ENCODE measurements around the gene TREH. TPM values are rescaled to one million over a fixed set of nuclear protein-coding genes. Genes with fewer than 3 reads are reported as not detected.

Gene TREH
- total RNA-seq, 1 experiment from 2014 or later = not detected

DNA sequence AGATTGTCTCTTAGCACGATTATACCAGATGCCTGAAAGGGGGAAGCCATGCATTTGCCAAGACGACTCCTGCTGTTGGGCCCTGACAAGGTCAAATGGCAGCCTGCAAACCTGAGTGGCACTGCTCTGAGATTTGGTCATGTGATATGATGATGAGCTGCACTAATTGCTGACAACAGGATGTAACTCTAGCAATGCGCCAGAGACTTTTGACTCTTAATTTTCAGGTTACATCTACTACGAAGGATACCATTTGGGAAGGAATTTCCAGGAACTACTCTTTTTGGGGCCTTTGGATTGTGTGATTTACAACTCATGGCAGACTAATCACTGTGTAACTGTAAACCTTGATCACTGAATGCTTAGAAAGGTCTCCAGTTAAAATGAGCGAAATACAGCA is 13.1 kb downstream of the TREH start:
- DNase-seq (ENCODE audit: low read depth) = no peak

DNA sequence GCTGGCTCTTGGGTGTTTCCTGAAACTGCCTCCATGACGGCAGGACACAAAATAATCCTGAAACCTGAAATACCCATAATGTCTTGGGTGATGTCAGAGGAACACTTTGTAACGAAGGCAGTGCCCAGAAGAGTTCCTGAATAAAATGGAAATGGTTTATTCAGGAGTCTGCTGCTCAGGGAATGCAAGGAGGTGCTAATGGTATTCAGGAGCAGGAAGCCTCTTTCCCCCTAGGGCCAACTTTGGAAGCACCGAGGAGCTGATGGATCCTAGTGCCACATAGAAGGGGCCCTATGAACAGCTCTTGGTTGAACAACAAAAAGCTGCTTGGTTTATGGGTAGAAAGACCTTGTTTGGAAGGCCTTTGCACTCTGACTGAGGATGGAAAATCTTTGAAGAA is 15.5 kb downstream of the TREH start:
- no peak for DNase-seq (ENCODE audit: low read depth)

DNA sequence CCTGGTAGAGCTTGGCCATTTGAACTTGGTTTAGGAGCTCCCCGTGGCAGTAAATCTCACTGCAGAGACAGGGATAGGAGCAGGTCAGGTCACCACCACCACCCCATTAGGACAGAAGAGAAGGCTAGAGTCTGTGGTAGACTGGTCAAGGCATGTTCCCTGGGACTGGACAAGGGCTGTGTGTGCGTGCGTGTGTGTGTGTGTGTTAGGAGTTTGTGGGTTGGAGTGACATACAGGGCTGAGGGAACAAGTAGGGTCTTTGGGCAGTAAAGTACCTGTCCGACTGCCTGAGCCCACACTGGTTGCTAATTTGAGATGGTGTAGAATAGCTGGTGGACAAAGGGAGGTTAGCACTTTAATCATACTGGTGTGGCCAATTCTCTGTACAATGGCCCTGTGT is 16.1 kb downstream of the TREH start:
- DNase-seq (ENCODE audit: low read depth) = no peak

DNA sequence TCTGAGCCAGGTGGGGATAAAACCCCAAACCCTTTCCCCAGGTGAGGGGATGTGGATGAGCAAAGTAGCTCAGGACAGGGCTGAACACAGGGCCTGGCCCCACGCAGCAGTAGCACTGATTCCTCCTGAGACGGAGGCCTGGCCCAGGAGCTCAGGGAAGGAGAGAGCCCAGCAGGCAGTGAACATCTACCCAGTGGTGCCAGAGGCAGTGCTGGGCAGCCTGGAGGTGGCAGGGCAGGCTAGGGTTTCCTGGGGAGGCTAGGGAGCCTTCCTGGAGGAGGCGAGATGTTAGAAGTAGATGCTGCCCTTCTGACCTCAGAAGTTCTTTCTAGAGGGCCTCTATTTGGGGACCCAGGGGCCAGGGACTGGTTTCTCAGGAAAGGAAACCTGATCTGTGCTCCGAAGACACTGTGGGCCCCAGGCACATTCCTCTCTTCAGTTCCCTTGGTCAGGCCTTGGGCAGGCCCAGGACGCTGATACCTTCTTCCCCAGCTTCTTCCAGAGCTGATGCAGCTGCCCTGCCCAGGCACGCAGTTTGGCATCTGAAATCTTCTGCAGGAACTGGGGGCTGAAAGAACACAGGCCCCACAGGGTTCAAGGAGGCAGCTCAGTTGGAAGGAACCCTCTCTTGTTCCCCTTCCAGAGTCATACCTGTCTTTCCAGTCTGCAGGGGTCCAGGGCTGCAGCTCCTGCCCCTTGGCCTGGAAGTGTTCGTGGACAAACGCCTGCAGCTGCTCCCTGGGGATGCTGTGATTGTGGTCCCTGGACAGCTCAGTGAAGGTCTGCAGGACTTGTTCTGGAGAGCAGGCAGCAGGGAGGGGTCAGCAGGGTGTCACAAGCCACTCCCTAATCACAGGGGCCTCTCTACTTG is 16.8 kb downstream of the TREH start:
- DNase-seq (ENCODE audit: low read depth) = no peak

DNA sequence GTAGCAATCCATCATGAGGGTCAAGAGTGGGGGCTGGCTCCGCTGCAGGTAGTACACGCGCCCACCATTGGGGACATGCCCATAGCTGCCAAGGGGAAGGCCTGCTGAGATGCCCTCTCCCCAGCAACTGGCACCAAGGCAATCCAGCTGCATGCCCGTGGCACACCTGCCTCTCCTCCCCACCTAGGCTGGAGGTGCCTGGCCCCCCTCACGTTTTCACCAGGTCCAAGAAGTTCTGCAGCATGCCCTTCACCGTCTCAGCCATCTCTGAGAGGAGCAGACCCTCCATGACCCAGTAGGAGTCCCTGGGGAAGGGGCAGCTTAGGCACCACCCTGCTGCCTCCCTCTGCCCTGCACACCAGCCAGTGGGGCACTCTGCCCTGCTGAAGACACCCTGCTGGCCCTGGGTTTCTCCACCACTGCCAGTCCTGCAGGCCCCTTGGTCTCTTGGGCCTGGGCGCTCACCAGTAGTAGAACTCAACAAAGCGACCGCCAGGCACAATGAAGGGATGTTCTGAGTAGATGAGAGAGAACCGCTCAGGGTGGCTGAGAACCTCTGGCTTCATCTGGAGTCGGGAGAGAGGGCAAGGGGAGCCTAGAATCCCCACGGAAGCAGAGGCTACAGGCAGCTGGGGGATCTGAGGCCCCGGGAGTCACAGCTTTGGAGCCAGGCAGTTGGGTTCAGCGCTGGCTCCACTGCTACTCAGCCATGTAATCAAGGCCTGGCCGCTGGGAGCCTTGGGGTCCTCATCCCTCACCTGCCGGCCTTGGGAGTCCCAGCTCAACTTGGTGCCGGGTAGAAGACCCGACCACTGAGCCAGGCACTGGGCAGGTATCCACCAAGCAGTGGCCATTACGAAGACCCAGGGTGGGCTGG is 17.8 kb downstream of the TREH start:
- no peak for DNase-seq (ENCODE audit: low read depth)

DNA sequence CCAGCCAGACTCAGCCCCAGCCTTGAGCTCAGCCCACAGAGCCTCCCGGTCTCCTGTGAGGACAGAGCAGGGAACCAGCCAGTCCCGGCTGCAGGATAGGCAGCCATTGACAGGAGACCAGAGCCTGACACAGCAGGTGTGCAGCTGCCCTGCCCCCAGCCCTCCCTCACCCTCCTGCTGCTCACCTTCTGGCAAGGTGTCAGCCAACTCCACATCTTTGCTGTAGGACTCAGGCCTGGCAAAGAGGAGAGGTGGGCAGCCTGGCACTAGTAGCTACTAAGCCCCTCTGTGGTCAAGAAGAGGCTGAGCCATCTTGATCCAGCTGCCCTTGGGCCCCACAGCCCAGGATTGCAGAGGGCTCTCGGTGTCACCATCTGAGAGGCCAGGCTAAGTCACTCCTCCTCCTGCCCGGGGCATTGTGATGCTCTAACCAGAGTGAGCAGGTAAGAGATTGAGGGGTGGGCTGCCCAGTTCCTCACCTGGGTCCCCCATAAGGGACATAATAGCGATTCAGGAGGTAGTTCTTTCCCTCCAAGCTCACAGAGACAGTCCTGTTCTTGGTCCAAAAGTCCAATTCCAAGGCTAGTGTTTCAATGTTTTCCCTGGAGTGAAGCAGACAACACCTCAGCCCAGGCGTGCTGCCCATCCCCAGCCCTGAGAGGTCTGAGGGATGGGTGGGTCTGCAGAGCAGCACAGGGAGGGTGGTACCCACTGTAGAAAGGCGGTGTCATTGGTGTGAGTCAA is 18.6 kb downstream of the TREH start:
- DNase-seq (ENCODE audit: low read depth) = no peak

DNA sequence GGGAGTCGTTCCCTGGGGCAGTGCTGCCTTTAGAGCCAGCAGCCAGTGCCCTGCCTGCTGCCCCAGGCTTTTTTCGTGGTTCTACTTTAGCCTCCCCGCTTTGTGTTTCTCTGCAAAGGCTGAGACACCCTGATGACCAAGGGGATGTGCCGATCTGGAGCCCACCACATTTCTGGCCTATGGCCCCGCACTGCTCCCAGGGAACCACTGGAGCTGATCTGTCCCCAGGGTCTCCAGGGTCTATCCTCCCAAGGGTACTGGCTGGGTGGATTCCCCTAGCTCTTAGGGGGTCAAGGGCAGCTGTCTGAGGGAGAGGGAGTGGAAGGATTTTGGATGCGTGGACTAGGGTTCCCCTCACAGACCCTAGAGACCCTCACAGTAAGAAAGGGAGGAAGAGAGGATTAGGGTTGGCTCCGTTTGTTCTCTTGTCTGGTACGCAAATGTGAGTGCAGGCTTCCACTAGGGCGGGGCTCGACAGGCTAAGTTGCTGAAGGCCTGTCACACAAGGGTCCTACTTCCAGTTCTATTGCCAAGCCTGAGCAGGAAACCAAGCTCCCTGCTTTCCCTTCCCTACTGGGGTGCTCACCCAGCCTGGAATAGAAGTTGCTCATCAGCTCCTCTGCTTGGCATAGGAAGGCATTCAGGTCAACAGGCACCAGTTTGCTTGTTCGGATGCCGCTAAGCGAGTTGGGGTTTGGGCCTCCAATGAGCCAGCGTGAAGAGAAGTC is 19.3 kb downstream of the TREH start:
- DNase-seq (ENCODE audit: low read depth) = no peak

DNA sequence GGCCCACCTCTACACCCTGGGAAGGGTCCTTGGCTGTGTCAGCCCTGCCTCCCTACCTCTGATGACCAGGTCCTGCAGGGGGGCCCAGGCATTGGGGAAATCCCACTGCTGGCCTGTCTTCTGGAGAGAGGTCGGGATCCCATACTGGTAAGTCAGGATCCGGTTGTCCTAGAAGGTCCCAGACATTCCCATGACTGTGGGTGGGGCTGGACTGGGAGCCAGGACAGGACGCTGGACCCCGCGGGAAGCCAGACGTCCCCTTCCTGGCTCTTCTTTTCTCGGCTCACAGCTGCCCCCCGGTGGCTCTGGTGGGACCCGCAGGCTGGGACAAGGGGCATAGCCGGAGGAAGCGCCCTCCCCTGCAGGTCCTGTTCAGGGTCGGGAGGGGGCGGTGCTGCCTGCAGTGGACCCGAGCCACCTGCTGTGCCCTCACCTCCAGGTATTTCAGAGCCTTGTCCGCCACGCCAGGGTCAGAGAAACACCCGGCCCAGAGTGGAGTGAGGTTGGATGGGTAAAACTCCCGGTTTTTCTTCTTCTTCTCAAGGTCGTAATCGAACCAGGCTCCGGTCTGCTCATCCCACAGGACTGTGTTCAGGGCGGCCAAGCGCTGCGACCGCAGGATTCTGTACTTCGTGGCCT is 20.0 kb downstream of the TREH start:
- DNase-seq (ENCODE audit: low read depth) = peak; percentile 88

DNA sequence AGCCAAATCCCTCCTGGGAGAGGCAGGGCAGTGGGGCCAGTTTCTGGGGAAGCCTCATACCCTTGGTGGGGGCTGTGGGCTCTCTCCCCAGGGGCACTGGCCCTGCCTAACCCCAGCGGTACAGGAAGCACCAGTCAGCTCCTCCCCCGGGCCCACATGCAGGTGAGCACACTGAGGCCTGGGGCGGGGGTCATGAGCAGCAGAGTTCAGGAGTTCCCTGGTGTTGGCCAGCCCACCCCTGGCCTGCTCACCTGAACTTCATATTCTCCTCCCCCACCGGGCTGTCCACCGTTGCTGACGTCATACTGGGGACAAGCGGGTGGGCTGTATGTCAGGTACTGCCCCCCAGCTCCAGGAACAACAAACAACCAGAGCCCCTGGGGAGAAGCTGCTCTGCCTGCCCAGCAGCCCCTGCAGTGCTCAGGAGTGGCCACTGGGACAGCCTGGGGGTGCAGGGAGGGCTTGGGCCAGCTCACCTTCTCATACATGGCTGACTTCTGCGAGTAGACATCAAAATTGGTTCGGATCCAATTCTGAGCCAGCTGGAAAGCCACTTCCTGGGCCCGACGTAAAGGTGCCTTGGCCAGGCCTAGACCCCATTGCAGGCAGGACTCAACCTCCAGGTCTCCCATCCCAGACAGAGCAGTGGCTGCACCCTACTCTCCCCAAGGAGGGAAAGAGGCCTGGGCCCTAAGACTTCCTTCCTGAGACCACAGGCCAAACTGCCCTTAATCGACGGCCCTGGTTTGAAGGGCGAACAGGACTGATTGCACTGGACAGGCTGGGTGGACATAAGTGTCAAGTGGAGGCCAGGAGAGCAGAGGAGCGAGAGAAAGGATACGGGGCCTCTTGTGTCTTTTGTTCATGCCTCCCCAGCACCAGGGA is 20.8 kb downstream of the TREH start:
- DNase-seq (ENCODE audit: low read depth) = peak; percentile 28

DNA sequence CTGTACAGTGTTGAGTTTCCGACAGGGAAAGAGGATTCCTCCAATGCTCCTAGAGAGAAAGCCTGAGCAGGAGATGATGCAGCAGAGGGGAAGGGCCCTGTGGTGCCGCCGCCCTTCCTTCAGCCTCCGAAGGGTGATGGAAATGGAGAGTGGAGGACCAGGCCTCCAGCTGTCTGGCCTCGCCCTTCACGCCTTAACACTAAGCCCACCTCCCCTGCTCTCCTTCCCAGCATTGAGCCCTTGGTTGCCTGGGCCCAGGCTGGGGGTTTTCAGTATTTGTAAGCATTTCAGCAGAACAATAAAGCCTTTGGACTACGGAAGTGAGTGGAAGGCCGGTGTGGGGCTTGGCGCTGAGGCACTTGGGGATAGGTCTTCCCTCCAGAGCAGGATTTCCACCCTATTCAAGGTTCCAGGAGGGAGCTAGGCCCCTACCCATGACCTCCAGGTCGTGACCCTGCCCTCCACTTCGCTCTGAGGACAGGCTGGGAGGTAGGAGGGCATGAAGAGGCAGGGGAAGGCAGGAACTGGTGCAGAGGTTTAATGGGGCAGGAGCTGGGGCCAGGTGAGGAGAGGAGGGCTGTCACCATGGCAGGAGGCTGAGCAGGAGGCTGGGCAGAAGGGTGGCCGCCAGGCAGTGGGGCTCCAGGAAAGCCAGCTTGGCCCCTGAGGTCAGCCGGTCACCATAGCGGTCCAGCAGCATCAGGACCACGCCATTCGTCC is 21.6 kb downstream of the TREH start:
- DNase-seq (ENCODE audit: low read depth) = no peak

DNA sequence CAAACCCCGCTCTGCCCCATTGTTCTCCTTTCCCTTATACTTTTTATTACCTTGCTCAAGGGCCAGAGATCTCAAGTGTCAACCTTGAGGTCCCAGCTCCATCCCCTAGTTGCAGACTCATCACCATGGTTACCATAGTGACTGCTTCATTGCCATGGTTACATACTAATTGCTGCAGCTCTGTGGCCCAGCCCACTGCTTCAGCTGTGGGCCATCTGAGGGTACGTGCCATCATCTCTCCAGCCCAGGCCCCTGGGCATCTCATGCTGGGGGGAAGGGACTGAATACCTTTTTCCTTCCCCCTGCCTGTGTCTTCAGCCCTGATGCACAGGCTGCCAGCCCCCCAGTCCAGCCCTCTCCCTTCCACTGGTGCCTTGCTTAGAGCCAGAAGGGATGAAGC is 22.2 kb downstream of the TREH start:
- DNase-seq (ENCODE audit: low read depth) = no peak

DNA sequence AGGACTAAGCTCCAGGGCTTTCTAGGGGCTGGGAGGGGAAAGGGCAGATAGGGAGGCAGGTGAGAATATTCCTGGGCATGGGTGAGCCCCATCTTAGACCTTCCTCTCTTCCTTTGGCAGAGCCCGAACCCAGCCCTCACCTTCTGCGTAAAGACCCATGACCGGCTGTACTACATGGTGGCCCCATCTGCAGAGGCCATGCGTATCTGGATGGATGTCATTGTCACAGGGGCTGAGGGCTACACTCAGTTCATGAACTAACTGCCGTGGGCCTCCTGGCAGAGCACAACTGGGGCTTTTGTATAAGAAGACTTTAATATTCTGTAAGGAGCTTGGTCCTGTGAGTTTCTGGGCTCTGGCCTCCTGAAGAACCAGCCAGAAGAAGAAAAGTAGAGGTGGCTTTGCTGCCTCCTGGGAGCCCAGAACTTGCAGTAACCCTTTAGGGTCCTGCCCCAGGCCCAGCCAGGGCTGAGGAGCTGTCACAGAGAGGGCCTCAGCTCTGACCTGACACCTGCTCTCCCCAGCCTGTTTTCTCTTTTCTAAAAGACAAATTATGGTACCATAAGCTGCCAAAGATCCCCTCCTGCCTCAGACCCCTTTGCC is 22.8 kb downstream of the TREH start:
- no peak for DNase-seq (ENCODE audit: low read depth)

DNA sequence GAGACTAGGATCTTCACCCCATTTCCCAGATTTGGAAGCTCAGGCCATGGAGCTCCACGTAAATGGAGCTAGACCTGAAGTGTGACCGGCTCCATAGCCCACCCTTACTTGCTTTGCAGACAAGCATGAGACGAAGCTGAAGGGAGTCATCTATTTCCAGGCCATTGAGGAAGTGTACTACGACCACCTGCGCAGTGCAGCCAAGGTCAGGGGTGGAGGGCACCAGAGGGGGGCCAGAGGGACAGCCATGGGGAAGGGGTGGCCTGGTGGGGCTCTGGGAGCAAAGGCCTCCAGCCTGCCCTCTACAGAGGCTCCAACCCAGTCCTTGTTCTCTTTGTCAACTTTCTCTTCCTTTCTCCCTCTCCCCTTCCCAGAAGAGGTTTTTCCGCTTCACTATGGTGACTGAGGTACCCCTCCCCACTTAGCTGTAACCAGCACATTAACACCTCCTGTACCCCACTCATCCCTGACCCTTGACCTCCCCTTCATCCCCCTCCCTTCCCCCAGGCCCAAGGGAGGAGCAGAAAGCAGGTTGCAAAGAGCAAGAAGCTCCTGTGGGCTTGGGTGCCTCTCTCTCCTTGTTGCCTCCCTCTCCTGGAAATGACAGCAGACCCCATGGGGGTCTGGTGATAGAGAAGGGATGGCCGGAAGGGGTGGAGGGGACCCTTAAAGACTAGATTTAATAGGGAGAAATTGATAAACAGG is 23.8 kb downstream of the TREH start:
- no peak for DNase-seq (ENCODE audit: low read depth)

DNA sequence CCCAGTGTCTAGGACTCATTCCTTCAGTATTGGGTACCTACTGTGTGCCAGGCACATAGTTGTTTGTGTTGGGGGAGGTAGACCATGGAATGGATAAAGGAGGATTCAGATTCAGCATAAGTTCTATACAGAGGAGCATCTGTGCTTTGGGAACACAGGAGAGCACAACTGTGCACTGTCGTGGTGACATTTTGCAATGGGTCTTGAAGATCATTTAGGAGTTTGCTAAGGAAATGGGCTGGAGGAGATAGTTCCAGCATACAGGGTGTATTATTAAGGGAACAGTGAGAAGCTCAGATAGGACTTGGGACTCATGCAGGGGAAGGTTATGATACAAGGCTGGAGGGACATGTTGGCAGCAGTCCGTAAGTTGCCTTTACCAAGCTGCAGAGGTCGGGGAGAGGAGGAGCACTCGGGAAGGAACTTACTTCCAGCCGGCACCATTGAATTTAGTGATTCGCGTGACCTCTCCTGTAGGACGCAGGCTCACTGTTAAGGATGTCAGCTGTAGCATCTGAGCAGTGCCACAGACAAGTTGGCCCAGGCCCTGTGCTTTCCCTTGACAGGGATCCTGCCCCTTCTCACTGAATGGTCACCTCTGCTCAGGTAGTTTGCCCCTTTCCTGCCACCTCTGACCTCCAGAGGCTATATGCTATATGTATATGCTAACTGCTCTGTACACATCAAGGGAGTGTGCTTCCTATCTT is 25.6 kb downstream of the TREH start:
- DNase-seq (ENCODE audit: low read depth) = no peak

DNA sequence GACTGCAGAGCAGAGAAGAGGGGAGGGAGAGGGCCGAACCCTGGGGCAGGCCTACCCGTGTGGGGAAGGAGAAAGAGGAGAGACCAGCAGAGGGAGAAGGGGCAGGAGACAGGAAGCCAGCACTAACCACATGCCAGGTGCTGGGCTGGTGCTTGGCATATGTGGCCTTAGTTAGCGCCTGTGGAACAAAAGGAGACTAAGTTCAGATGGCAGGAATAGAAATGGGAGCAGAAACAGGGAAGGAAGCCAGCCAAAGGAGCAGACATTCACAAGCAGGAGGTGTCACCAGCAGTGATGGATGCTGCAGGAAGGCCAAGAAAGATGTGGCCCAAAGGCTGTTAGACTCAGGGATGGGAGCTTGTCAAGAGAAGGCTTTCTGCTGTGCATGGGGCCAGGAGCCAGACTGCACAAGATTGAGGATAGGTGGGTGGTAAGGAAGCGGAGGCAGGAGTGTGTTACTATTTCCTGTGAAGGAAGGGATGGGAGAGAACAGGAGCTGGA is 26.7 kb downstream of the TREH start:
- no peak for DNase-seq (ENCODE audit: low read depth)

DNA sequence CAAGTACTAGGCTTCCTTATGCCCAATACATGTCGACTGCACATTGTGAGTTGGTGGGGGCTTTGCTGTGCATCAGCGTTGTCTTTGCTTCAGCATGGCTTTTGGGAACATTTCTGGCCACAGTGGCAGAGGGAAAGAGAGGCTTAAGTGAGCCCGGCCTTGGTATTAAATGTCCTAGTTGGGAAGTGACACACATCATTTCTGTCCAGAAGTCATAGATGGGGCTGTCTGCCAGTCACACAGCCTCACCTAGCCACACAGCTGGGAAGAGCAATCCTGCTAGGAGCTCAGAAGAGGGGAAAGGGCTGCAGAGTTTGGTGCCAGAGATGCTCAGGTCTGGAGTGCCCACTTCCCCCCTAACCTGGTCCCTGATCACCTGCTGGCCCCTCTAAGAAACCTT is 27.6 kb downstream of the TREH start:
- DNase-seq (ENCODE audit: low read depth) = no peak

DNA sequence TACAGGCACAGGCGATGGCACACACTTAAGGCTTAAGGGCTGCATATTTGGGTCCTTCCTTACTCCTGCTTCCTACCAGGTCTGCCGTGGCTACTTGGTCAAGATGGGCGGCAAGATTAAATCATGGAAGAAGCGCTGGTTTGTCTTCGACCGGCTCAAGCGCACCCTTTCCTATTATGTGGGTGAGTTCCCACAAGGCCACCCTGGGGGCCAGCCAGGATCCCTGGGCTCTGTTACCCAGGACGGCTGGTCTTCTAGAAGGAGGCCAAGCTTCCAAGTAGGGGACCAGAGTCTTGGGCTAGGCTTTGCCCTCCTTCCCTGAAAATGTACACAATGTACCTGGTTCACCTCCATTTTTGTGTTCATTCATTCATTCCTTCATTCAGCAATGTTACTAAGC is 29.1 kb downstream of the TREH start:
- DNase-seq (ENCODE audit: low read depth) = no peak

All from Daoy (cell line).